IPS-15b (cell line): ENCODE measurements around the gene CHRND.

Experiments
- H3K27me3 ChIP-seq: one replicate; pipeline ENCODE4 v1.6.1; 2013; ENCODE audit warnings: low read length; ENCODE audit not compliant: control insufficient read depth, insufficient read depth
- H3K36me3 ChIP-seq: one replicate; pipeline ENCODE4 v1.6.1; 2013; ENCODE audit warnings: low read length; ENCODE audit not compliant: control insufficient read depth, insufficient read depth
- H3K4me1 ChIP-seq: one replicate; pipeline ENCODE4 v1.6.1; 2013; ENCODE audit warnings: mild to moderate bottlenecking, low read length; ENCODE audit not compliant: control insufficient read depth, insufficient read depth
- H3K4me3 ChIP-seq: one replicate; pipeline ENCODE4 v1.5.1; 2013; ENCODE audit warnings: low read depth, low read length
- H3K9ac ChIP-seq: one replicate; pipeline ENCODE4 v1.6.1; 2013; ENCODE audit warnings: low read depth, mild to moderate bottlenecking, low read length
- H3K9me3 ChIP-seq: one replicate; pipeline ENCODE4 v1.6.1; 2013; ENCODE audit warnings: mild to moderate bottlenecking, low read length; ENCODE audit not compliant: control insufficient read depth, insufficient read depth

Gene CHRND

DNA sequence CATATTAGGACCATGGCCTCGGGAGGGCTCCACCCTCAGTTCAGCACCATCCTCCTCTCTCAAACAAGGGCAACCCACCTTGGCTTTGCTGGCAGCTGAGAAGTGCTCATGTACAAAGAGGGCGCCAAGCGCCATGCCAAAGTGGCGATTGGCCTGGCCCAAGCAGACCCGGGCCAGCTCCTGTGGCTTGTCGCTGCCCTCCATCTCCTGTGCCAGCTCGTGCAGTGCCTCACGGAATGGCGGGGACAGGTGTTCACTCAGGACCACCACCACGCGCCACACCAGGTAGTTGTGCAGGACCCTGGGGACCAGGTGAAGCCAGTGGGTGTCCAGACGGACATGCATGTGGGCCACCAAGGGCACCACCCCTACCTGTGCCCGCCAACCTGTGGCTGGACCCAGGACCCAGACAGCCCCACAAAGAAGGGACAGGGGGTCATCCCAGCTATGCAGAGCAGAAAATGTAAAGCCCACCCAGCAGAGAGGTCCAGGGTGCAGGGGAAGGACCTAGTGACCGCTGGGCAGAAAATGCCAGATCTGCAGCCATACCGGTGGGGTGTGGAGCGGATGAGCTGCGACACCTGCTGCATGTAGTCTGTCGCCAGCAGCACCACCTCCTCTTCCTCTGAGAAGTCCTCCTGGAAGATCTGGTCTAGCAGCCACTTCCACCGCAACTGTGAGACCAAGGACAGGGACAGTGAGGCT lies 41.9 kb upstream of the CHRND start:
- H3K4me1 ChIP-seq: peaks cover under 1% of the 10 kb centered on the region
- no peak overlapping the region for H3K9ac ChIP-seq
- no peaks in the 10 kb centered on the region for H3K9me3 ChIP-seq
- H3K36me3 ChIP-seq: peaks cover 3% of the 10 kb centered on the region
- peaks cover 51% of the 10 kb centered on the region for H3K27me3 ChIP-seq
- H3K4me3 ChIP-seq: no peak overlapping the region

DNA sequence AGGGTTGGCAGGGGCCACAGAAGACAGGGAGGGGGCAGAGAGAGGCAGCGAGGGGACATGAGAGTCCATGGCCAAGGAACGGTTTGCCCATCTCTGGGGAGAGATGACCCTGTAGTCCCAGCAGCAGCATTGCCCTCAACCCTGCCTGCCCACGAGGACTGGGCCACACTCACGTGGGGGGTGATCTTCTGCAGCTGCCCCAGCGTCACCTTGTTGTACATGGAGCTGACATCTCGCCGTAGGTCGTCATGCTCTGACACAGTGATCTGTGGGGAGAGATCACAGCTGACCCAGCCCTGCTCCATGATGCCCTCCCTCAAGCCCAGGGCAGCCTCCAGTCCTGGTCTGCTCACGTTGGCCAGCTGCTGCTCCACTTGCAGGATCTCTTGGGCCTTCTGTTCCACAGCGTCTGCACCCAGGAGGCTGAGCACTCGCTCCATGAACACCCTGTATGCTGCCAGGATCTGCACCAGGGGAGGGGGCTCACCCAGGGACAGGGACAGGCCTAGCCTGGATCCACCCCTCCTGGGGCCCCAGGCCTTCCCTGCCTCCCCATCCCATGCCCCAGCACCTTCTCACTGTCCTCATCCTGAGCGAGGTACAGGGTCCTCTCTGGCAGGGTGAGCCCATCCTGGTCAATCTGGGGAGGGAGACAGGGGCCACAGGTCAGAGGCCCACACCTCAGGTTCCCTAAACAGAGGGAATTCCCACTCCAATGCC lies 41.2 kb upstream of the CHRND start:
- no peak overlapping the region for H3K9ac ChIP-seq
- H3K4me1 ChIP-seq: peaks cover 5% of the 10 kb centered on the region
- no peaks in the 10 kb centered on the region for H3K9me3 ChIP-seq
- peaks cover 53% of the 10 kb centered on the region for H3K27me3 ChIP-seq
- peaks cover 3% of the 10 kb centered on the region for H3K36me3 ChIP-seq
- H3K4me3 ChIP-seq: peak overlapping the region; percentile 41

DNA sequence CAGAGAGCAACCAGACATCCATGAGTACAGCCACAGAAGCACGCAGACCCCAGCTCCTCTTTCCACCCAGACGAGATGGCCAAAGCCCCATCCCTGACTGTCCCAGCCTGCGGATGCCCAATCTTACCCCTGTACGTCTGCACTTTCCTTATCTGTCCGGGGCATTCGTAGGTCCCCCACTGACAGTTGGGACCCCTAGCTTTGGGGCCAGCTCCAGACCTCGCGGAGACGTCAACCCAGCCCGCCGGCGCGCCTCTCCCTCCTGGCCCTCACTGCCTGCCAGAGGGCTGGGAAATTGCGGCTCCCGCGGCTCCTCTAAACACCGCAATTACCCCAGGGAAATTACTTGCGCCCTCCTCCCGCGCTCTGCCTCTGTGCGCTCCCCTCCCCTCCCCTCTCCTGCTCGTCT lies 40.6 kb upstream of the CHRND start:
- H3K9ac ChIP-seq: no peak overlapping the region
- peaks cover 3% of the 10 kb centered on the region for H3K36me3 ChIP-seq
- peaks cover 53% of the 10 kb centered on the region for H3K27me3 ChIP-seq
- H3K9me3 ChIP-seq: no peaks in the 10 kb centered on the region
- peak overlapping the region; percentile 41 for H3K4me3 ChIP-seq
- H3K4me1 ChIP-seq: peaks cover 6% of the 10 kb centered on the region

DNA sequence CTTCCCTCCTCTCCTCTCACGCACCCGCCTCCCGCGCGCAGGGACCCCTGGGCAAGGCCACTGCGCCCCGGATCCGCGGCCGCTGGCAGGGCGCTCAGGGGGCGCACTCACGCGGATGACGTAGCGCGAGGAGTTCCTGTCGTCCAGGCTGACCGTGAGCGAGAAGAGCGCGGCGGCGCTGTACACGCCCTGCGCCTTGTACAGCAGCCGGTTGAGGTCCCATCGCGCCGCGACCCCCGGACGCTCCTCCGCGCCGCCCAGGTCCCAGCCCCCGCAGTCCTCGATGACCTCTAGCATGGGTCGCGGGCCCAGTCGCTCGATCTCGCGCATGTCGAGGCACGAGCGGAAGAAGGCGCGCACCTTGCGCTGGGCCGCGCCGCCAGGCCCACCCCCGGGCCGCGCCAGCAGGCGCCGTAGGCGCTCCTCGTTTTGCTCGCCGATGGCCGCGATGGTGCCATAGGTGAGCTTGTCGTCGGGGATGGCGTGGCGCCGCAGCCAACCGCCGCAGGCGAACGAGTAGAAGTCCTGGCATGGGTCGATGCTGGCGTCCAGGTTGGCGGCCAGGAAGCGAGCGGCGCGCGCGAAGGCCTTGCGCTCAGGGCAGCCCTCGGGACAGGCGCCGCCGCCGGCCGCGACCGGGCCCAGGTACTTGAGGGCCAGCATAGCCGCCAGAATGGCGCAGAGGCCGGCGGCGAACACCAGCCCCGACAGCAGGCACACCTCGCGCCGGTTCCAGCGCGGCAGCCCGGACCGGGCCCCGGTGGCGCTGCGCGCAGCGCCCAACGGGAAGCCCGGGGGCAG lies 40.0 kb upstream of the CHRND start:
- H3K4me3 ChIP-seq: peak overlapping the region; percentile 41
- H3K36me3 ChIP-seq: peaks cover 3% of the 10 kb centered on the region
- peaks cover 6% of the 10 kb centered on the region for H3K4me1 ChIP-seq
- H3K27me3 ChIP-seq: peaks cover 53% of the 10 kb centered on the region
- H3K9me3 ChIP-seq: no peaks in the 10 kb centered on the region
- no peak overlapping the region for H3K9ac ChIP-seq

DNA sequence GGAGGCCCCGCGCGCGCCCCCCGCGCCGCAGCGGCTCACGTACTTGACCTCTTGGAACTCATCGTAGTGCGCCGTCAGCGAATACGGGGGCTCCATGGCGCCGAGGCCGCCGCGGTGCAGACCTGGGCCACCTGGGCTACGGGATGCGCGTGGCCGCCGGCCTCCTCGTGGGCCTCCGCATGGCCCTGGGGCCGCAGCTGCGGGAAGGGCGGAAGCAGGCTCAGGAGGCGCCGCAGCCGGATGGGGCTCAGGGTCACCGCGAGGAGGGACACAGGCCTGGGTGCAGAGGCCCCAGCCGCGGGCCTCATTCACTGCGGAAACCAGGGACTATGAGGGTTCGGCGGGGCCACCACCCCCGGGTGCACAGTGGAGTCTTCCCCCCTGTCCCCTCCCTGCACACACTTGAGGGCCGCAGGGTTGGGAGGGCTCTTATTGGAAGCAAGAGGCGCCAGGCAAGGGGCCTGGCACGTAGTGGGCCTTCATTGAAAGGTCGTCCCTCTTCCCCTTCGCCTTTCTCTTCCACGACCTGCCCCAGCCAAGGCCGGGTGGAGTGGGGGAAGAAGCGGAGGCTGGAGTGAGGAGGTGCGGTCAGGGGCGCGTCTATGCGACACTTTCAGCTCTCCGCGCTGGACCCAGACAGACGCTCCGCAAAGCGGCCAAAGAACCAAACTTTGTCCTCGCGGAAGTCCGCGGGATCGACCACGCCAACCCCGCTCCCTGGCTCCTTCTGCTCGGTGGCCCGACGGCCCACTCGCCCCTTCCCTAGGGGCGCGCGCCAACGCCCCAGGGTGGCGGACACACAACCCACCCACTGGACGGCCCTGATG lies 39.2 kb upstream of the CHRND start:
- H3K4me3 ChIP-seq: peak overlapping the region; percentile 41

DNA sequence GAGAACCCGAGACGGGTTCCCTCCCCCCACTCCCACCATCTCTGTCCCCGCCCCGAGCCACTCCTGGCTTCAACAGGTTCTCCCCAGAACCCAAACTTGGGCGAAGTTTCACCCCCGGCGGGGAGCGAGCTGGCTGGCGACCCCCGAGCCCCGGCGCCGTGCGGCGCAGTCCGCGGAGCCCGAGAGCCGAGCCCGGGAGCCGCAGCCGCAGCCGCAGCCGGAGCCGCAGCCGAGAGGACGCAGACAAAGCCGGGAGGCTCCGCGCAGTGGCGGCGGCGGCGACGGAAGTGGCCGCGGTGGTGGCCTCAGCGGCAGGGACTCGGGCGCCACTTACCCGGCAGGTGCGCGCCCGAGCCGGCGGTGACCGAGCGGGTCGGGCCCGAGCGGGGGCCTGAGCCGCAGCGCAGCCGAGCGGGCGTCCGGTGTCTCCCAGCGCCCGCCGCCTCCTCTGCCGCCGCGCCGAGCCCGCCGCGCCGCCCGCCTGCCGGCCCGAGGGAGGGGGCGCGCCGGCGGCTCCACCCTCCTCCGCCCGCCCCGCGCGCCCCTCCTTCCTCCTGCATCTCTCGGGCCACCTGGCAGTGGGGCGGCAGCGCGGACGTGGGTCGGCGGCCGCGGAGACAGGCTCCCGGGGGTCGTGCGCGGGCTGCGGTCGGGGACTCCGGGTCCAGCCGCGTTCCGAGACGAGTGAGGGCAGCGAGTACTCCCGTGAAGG lies 38.4 kb upstream of the CHRND start, which contains the start of gene ECEL1:
ECEL1 (minus strand) TSS at position 450 of the 712 bp plus-strand sequence. CDS start 1,181 bp downstream, outside the sequence.
- H3K36me3 ChIP-seq: peaks cover 1% of the 10 kb centered on the region
- H3K9ac ChIP-seq: no peak within 1 kb of the TSS
- H3K27me3 ChIP-seq: peaks cover 53% of the 10 kb centered on the region
- peaks cover 6% of the 10 kb centered on the region for H3K4me1 ChIP-seq
- H3K4me3 ChIP-seq: peak within 1 kb of the TSS; percentile 41
- no peaks in the 10 kb centered on the region for H3K9me3 ChIP-seq

More for the DNA sequence above, 39.2 kb upstream of the CHRND start:
- Histone ChIP-seq H3K4me1 (peaks cover 6% of the 10 kb centered on the region), H3K36me3 (peaks cover 3% of the 10 kb centered on the region), H3K9ac (no peak overlapping the region), H3K27me3 (peaks cover 53% of the 10 kb centered on the region), H3K9me3 (no peaks in the 10 kb centered on the region)

DNA sequence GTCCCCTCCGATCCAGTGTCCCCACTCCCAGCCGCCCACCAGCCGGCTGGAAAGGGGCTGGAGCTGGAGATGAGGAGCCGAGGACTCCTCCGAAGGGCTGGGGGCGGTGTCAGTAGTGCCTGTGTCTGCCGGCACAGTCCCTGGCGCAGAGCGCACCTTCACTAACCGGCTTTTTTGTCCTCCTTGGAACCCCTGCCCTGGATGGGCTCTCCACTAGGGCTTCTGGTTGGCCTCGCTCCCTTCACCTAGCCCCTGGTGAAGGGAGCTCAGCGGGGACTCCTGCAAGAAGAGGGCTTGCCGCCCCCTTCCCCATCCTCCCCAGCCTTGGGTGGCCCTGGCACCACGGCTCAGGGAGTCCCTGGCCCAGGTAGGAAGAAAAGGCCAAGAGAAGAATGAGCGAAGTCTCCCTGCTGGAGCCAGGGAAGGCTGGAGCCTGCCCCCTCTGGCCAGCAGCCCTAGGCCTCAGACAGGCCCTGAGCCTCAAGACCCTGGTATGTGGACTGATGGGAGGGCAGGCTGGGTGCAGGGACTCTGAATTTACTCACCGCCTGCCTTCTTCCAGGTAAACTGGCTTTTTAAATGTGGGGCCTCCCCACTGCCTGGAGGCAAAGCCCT lies 37.8 kb upstream of the CHRND start:
- H3K27me3 ChIP-seq: peaks cover 53% of the 10 kb centered on the region
- H3K4me1 ChIP-seq: peaks cover 6% of the 10 kb centered on the region
- no peaks in the 10 kb centered on the region for H3K9me3 ChIP-seq
- H3K4me3 ChIP-seq: peak overlapping the region; percentile 37
- H3K36me3 ChIP-seq: no peaks in the 10 kb centered on the region
- H3K9ac ChIP-seq: no peak overlapping the region

DNA sequence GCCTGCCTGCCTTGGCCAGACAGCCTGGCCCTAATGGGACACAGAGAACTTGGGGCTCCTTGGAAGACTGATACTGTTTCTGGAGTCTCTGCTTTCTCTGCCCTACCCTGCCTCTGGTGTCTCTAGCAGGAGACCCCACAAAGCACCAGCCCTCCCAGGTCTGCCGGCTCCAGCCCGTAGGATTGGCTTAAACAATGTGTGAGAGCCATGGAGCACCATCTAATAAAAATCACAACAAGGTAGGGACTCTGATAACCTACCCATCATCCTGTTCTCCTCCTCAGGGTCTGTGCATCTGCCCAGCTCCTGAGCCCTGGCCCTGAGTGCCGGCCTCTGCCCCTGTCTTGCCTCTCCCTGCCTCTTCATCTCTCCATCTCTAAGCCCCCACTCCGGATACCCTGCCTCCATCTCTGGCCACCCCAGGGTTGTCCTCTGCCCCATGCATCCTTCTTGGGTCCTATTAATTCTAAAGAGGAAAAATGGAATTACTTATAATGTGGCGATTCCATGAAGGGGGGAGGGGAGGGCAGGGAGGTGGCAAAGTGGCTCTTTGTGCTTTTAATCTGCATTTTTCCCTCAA lies 37.1 kb upstream of the CHRND start:
- no peaks in the 10 kb centered on the region for H3K9me3 ChIP-seq
- no peak overlapping the region for H3K9ac ChIP-seq
- peaks cover 48% of the 10 kb centered on the region for H3K27me3 ChIP-seq
- peaks cover 6% of the 10 kb centered on the region for H3K4me1 ChIP-seq
- no peaks in the 10 kb centered on the region for H3K36me3 ChIP-seq
- H3K4me3 ChIP-seq: no peak overlapping the region

DNA sequence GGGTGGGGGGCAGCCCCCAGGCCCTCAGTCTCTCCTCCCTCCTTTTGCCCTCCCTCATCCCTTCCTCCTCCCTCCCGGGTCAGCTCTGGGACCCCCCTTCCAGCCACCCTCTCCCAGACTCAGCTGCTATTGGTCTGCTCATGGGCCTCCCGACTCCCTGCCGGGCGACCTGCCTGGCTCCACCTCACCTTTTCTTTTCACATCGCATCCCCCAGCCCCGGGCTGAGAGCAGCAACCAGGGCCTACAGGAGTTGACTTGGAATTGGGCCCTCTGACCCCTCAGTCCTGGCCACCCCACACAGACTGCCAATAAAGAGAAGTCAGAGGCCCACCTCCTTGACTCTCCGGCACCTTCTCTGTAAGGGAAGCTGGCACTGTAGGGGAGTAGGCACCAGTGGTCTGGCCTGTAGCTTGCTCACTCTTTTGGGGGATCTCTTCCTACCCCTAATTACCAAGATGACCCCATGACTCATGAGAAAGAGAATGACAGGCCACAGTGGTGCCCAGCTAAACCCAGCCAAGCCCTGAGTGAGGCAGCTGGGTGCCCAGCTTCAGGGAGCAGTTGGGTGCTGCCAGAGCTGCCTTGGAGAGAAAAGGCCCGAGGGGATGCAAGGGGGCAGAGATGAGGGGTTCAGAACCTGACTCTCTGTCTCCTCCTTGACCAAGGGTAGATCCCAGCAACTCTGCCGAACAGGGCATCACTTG lies 36.3 kb upstream of the CHRND start:
- Histone ChIP-seq H3K9me3 (no peaks in the 10 kb centered on the region), H3K4me3 (no peak overlapping the region), H3K4me1 (peaks cover 6% of the 10 kb centered on the region), H3K9ac (no peak overlapping the region), H3K36me3 (no peaks in the 10 kb centered on the region), H3K27me3 (peaks cover 40% of the 10 kb centered on the region)
